Glutamatergic neuron (in vitro differentiated cells): ENCODE measurements around the gene TOP3A. TPM values are rescaled to one million over a fixed set of nuclear protein-coding genes. Genes with fewer than 3 reads are reported as not detected.

Source experiments
- DNase-seq: peaks from one replicate; pipeline ENCODE4 v3.0.0; 2022
- H3K27ac Mint-ChIP-seq: one replicate; pipeline ENCODE4 v1.8.0; 2020; ENCODE audit warnings: mild to moderate bottlenecking, mixed read lengths, inconsistent platforms; ENCODE audit not compliant: unreplicated experiment
- H3K27me3 Mint-ChIP-seq: one replicate; pipeline ENCODE4 v1.8.0; 2020; ENCODE audit warnings: mild to moderate bottlenecking, moderate library complexity, mixed read lengths, inconsistent platforms; ENCODE audit not compliant: unreplicated experiment
- H3K36me3 Mint-ChIP-seq: one replicate; pipeline ENCODE4 v1.8.0; 2020; ENCODE audit warnings: mild to moderate bottlenecking, mixed read lengths, inconsistent platforms; ENCODE audit not compliant: unreplicated experiment
- H3K4me1 Mint-ChIP-seq: one replicate; pipeline ENCODE4 v1.8.0; 2020; ENCODE audit warnings: mild to moderate bottlenecking, low read depth, mixed read lengths, inconsistent platforms; ENCODE audit not compliant: unreplicated experiment
- H3K4me3 Mint-ChIP-seq: one replicate; pipeline ENCODE4 v1.8.0; 2020; ENCODE audit warnings: mild to moderate bottlenecking, mixed read lengths, inconsistent platforms; ENCODE audit not compliant: unreplicated experiment
- H3K9me3 Mint-ChIP-seq: one replicate; pipeline ENCODE4 v1.8.0; 2020; ENCODE audit warnings: mild to moderate bottlenecking, moderate library complexity, mixed read lengths, inconsistent platforms; ENCODE audit not compliant: unreplicated experiment
- CTCF ChIP-seq: fragments of 200-600 bp; sonication (generic); IDR thresholded peaks from one replicate; pipeline ENCODE4 v1.5.0; 2021; ENCODE audit not compliant: partially characterized antibody, unreplicated experiment
- total RNA-seq: library from RNA; stranded (reverse); fragmentation: NEBNext Ultra II Directional; extraction: Animal tissue kit (Norgen Biotek cat#: 25700); gene quantifications from one replicate; pipeline ENCODE4 v1.2.1, GENCODE V29; 2021; ENCODE audit not compliant: unreplicated experiment

TOP3A gene
- total RNA-seq, 1 donor from 2014 or later = 58.6 TPM

DNA sequence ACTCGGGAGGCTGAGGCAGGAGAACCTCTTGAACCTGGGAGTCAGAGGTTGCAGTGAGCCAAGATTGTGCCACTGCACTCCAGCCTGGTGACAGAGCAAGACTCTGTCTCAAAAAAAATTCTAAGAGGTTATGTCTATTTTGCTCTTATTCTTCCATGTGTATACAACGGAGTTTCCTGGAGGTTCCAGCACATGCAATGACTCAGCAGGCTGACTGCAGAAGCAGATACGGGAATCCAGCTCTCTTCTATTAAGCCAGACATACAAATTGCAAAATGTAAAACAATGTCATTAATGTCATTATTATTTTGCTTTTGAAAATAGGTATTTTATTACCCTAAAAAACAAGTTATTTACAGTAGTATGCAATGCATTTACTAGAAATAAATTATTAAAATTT is 35.9 kb downstream of the TOP3A start:
- H3K4me1 Mint-ChIP-seq = no peaks in the 10 kb centered on the region
- no peak for DNase-seq
- no peak for TF ChIP-seq CTCF
- no peaks in the 10 kb centered on the region for H3K36me3 Mint-ChIP-seq
- no peak overlapping the region for H3K27ac Mint-ChIP-seq
- H3K4me3 Mint-ChIP-seq = no peak overlapping the region
- peaks cover 2% of the 10 kb centered on the region for H3K9me3 Mint-ChIP-seq
- H3K27me3 Mint-ChIP-seq = no peaks in the 10 kb centered on the region

DNA sequence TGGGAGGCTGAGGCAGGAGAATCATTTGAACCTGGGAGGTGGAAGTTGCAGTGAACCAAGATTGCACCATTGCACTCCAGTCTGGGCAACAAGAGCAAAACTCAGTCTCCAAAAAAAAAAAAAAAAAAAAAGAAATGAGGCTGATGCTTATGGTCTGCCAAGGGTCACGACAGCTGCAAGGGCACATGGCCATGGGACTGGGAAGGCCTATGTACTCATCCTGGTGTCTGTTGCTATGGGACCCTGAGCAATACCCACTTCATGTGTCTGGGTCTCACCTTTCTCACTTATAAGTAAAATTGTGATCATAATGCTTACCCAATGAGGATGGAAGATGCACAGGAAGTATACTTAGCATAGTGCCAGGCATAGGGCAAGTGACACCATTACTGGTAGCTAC is 37.7 kb downstream of the TOP3A start:
- no peak for TF ChIP-seq CTCF
- H3K36me3 Mint-ChIP-seq = no peaks in the 10 kb centered on the region
- H3K27me3 Mint-ChIP-seq = no peaks in the 10 kb centered on the region
- H3K27ac Mint-ChIP-seq = no peak overlapping the region
- no peak for DNase-seq
- H3K4me1 Mint-ChIP-seq = no peaks in the 10 kb centered on the region
- H3K4me3 Mint-ChIP-seq = no peak overlapping the region
- H3K9me3 Mint-ChIP-seq = peaks cover 2% of the 10 kb centered on the region

GRCh38 chr17:18270046-18270931 is 44.5 kb downstream of the TOP3A start:
- H3K4me3 Mint-ChIP-seq = no peak overlapping the region
- no peaks in the 10 kb centered on the region for H3K9me3 Mint-ChIP-seq
- H3K27ac Mint-ChIP-seq = no peak overlapping the region
- H3K27me3 Mint-ChIP-seq = no peaks in the 10 kb centered on the region
- no peaks in the 10 kb centered on the region for H3K36me3 Mint-ChIP-seq
- no peak for TF ChIP-seq CTCF
- DNase-seq = no peak
- no peaks in the 10 kb centered on the region for H3K4me1 Mint-ChIP-seq

DNA sequence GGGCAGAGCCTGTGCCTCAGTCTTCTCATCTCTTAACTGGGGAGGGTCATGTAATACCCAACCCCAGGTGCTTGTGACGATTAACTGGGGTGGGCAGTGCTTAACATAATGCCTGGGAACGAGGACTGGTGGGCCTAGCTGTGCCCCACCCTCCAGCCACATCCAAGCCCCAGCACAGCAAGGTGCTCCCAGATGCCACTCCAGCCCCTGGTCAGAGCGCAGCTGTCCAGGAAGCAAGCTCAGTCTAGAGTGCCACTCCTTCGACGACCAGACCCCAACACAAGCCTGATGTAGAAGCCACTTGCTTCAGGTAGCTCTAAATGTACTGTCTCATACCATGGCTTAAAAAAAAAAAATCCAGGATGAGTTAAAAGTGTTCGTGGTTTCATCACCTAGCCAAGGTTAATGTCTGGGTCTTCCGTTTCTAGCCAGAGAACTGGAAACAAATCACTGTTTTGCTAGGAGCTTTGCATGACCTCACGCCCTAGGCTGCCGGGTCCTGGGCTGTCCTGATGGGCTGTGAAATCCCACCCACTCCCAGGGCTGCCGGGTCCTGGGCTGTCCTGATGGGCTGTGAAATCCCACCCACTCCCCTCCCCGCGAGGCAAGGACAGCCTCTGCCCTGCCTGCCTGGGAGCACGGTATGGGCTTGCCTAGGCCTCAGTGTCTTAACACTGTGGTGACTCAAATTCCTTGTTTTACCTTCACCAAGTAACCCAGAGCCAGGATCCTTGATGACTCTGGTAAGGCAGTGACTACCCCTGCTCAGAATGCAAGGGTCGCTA is 46.7 kb downstream of the TOP3A start:
- Mint-ChIP-seq H3K4me3 (no peak overlapping the region), H3K4me1 (no peaks in the 10 kb centered on the region), H3K27me3 (no peaks in the 10 kb centered on the region), H3K9me3 (no peaks in the 10 kb centered on the region), H3K36me3 (no peaks in the 10 kb centered on the region), H3K27ac (peak overlapping the region; percentile 38)
- TF ChIP-seq CTCF = no peak
- peak; percentile 56 for DNase-seq

- Mint-ChIP-seq H3K4me3 (no peak overlapping the region), H3K4me1 (no peaks in the 10 kb centered on the region), H3K36me3 (no peaks in the 10 kb centered on the region), H3K9me3 (no peaks in the 10 kb centered on the region), H3K27ac (no peak overlapping the region), H3K27me3 (no peaks in the 10 kb centered on the region)
- no peak for TF ChIP-seq CTCF
- DNase-seq = no peak
These were observed 47.4 kb downstream of the TOP3A start for GRCh38 chr17:18267366-18267765.
